IMR-90 (cell line): ENCODE data around the gene TMEM127. TPM values are rescaled to one million over a fixed set of nuclear protein-coding genes. Genes with fewer than 3 reads are reported as not detected.

Experiments used
- ATAC-seq: fragments of 200-7000 bp; cut with Tn5 transposase; 2 replicates; pipeline ENCODE4 v1.9.1; 2020; ENCODE audit warnings: low read depth, mild to moderate bottlenecking, moderate library complexity
- BruUV-seq: library from RNA; stranded (reverse); fragments of 400-500 nt; replicated peaks from 2 replicates; lab custom pipeline; 2021; lab: Mats Ljungman, UMichigan
- CTCF ChIA-PET: fragments of 300-600 bp; formaldehyde crosslinking; extraction: SDS; loops from one replicate; lab custom pipeline; 2021; ENCODE audit warnings: antibody characterized with exemption; lab: Yijun Ruan, JAX
- POLR2A ChIA-PET: fragments of 300-600 bp; sonication (Branson Sonifier 250); formaldehyde crosslinking; loops from one replicate; lab custom pipeline; 2022; ENCODE audit warnings: antibody characterized with exemption; ENCODE audit not compliant: unreplicated experiment; lab: Charles Lee
- DNase-seq: peaks from one replicate; pipeline ENCODE4 v3.0.0; 2013
- H2AFZ ChIP-seq: replicated peaks from 2 replicates; pipeline ENCODE3; 2013; ENCODE audit warnings: low read length, mild to moderate bottlenecking; ENCODE audit not compliant: poor library complexity
- H2AK5ac ChIP-seq: 2 replicates; pipeline ENCODE4 v1.6.1; 2013; ENCODE audit warnings: low read depth, low read length, inconsistent platforms
- H2AK9ac ChIP-seq: replicated peaks from 2 replicates; pipeline ENCODE3; 2013; ENCODE audit warnings: mild to moderate bottlenecking, low read depth, low read length, moderate library complexity; ENCODE audit not compliant: poor library complexity
- H2BK120ac ChIP-seq: 2 replicates; pipeline ENCODE4 v1.6.1; 2013; ENCODE audit warnings: low read depth, low read length, inconsistent platforms
- H2BK15ac ChIP-seq: 3 replicates; pipeline ENCODE4 v1.6.1; 2013; ENCODE audit warnings: low read depth, low read length, inconsistent platforms
- H2BK20ac ChIP-seq: 2 replicates; pipeline ENCODE4 v1.6.1; 2013; ENCODE audit warnings: low read depth, mild to moderate bottlenecking, inconsistent platforms, low read length, moderate library complexity
- H2BK5ac ChIP-seq: 2 replicates; pipeline ENCODE4 v1.6.1; 2013; ENCODE audit warnings: mild to moderate bottlenecking, low read depth, low read length, inconsistent platforms; ENCODE audit not compliant: poor library complexity, severe bottlenecking
- H3K14ac ChIP-seq: replicated peaks from 2 replicates; pipeline ENCODE4 v1.6.1; 2013; ENCODE audit warnings: low read depth, low read length, inconsistent platforms
- H3K18ac ChIP-seq: 2 replicates; pipeline ENCODE4 v1.6.1; 2013; ENCODE audit warnings: low read depth, low read length, control low read depth
- H3K23ac ChIP-seq: 2 replicates; pipeline ENCODE4 v1.6.1; 2013; ENCODE audit warnings: low read depth, low read length, inconsistent platforms
- H3K27ac ChIP-seq: 2 replicates; pipeline ENCODE4 v1.5.1; 2013; ENCODE audit warnings: mild to moderate bottlenecking, control low read depth, low read length; ENCODE audit not compliant: insufficient read depth
- H3K27me3 ChIP-seq: 2 replicates; pipeline ENCODE4 v1.6.1; 2013; ENCODE audit warnings: low read length; ENCODE audit not compliant: control insufficient read depth, insufficient read depth
- H3K36me3 ChIP-seq: 2 replicates; pipeline ENCODE4 v1.6.1; 2013; ENCODE audit warnings: low read length, mixed read lengths; ENCODE audit not compliant: control insufficient read depth, insufficient read depth
- H3K4ac ChIP-seq: 2 replicates; pipeline ENCODE4 v1.6.1; 2013; ENCODE audit warnings: low read depth, low read length, inconsistent platforms
- H3K4me1 ChIP-seq: 2 replicates; pipeline ENCODE4 v1.6.1; 2013; ENCODE audit warnings: low read length, mixed read lengths; ENCODE audit not compliant: control insufficient read depth, insufficient read depth
- H3K4me2 ChIP-seq: 2 replicates; pipeline ENCODE4 v1.6.1; 2013; ENCODE audit warnings: low read depth, mild to moderate bottlenecking, control low read depth, low read length, moderate library complexity
- H3K4me3 ChIP-seq: 2 replicates; pipeline ENCODE4 v1.5.1; 2013; ENCODE audit warnings: low read depth, mild to moderate bottlenecking, control low read depth, low read length, moderate library complexity; ENCODE audit not compliant: insufficient read depth
- H3K56ac ChIP-seq: 2 replicates; pipeline ENCODE4 v1.6.1; 2013; ENCODE audit warnings: low read length, inconsistent platforms; ENCODE audit not compliant: insufficient read depth; ENCODE audit errors: extremely low read depth
- H3K79me1 ChIP-seq, 2 experiments: 2 replicates each; pipeline ENCODE4 v1.6.1; 2013; ENCODE audit warnings: low read length in 2 of 2, inconsistent platforms in 1 of 2, low read depth in 1 of 2
- H3K9ac ChIP-seq: 2 replicates; pipeline ENCODE4 v1.6.1; 2013; ENCODE audit warnings: low read depth, low read length, control low read depth
- H3K9me1 ChIP-seq: 2 replicates; pipeline ENCODE4 v1.6.1; 2013; ENCODE audit warnings: low read length, inconsistent platforms; ENCODE audit not compliant: insufficient read depth
- H3K9me3 ChIP-seq: 2 replicates; pipeline ENCODE4 v1.6.1; 2013; ENCODE audit warnings: low read length; ENCODE audit not compliant: control insufficient read depth, insufficient read depth
- H4K20me1 ChIP-seq: 2 replicates; pipeline ENCODE4 v1.6.1; 2013; ENCODE audit warnings: low read length, inconsistent platforms; ENCODE audit not compliant: insufficient read depth
- H4K5ac ChIP-seq: 2 replicates; pipeline ENCODE4 v1.6.1; 2013; ENCODE audit warnings: mild to moderate bottlenecking, low read depth, low read length, control low read depth
- H4K8ac ChIP-seq, 2 experiments: 2 replicates each; pipeline ENCODE4 v1.6.1; 2013; ENCODE audit warnings: low read depth in 2 of 2, low read length in 2 of 2, control low read depth in 1 of 2, inconsistent platforms in 1 of 2
- H4K91ac ChIP-seq: 2 replicates; pipeline ENCODE4 v1.6.1; 2013; ENCODE audit warnings: low read depth, low read length, inconsistent platforms; ENCODE audit not compliant: insufficient read depth
- BHLHE40 ChIP-seq: fragments of 150-350 bp; IDR thresholded peaks from 2 replicates; pipeline ENCODE4 v1.6.1; 2016; ENCODE audit warnings: mild to moderate bottlenecking, low read depth, low read length
- CHD1 ChIP-seq: IDR thresholded peaks from 2 replicates; pipeline ENCODE4 v1.6.1; 2012; ENCODE audit warnings: low read depth, low read length, improper control_type of control experiment
- ELK1 ChIP-seq: fragments of 150-350 bp; IDR thresholded peaks from 2 replicates; pipeline ENCODE4 v1.6.1; 2016; ENCODE audit warnings: low read depth, mild to moderate bottlenecking, low read length, moderate library complexity, borderline replicate concordance
- FOS ChIP-seq: fragments of 150-350 bp; IDR thresholded peaks from 2 replicates; pipeline ENCODE4 v1.6.1; 2016; ENCODE audit warnings: low read depth, low read length
- NFE2L2 ChIP-seq: fragments of 150-350 bp; IDR thresholded peaks from 2 replicates; pipeline ENCODE4 v1.6.1; 2016; ENCODE audit warnings: low read depth, mild to moderate bottlenecking, low read length
- SMC3 ChIP-seq: fragments of 150-350 bp; IDR thresholded peaks from 2 replicates; pipeline ENCODE4 v1.6.1; 2016; ENCODE audit warnings: low read depth, mild to moderate bottlenecking, antibody characterized with exemption, low read length, moderate library complexity
- USF2 ChIP-seq: fragments of 150-350 bp; IDR thresholded peaks from 2 replicates; pipeline ENCODE4 v1.6.1; 2017; ENCODE audit warnings: mild to moderate bottlenecking, antibody characterized with exemption, low read length, low read depth
- WGBS, 2 experiments: methylation state at CpG; one replicate each; pipeline versions ENCODE4 v1.1.5 to v1.1.7; 2013; ENCODE audit warnings: missing lambda C conversion rate in 2 of 2; ENCODE audit not compliant: insufficient read length in 1 of 2; ENCODE audit errors: extremely low coverage in 2 of 2; 5-methylcytosine and 5-hydroxymethylcytosine counted together
- dilution Hi-C: fragments of 300-500 bp; cut with HindIII; formaldehyde crosslinking; loops from one replicate; pipeline ENCODE4 v1.14.3; 2018; ENCODE audit warnings: low sequenced_read_pairs; ENCODE audit not compliant: unreplicated experiment
- in situ Hi-C: fragments of 300-500 bp; cut with MboI; formaldehyde crosslinking; loops from 3 replicates; pipeline ENCODE4 v1.14.3; 2019; ENCODE audit warnings: low sequenced_read_pairs, inconsistent platforms, mixed read lengths
- intact Hi-C: fragments of 100-400 bp; cut with micrococcal nuclease; formaldehyde crosslinking; loops from 2 replicates; pipeline ENCODE4 v1.10.0; 2022
- polyA plus RNA-seq, 3 experiments: library from polyadenylated mRNA; depleted of rRNA; stranded (reverse); fragments of >200 nt; gene quantifications; 2 replicates each; pipeline ENCODE4 v1.2.3, GENCODE V29; 2012; ENCODE audit warnings: low replicate concordance in 1 of 3
- total RNA-seq: library from RNA; depleted of rRNA; stranded (reverse); fragments of >200 nt; gene quantifications from 2 replicates; pipeline ENCODE4 v1.2.3, GENCODE V29; 2012

Gene TMEM127
- total and polyA plus RNA-seq, 2 of the 4 experiments (the other 2 are of a cell fraction) = 35.7 to 47.6 TPM

- no TSS peak for BruUV-seq
- in situ Hi-C loops = no loop called here
- H2BK5ac ChIP-seq = no peak overlapping the region
- TF ChIP-seq BHLHE40 = no peak
- TF ChIP-seq ELK1 = no peak
- no peak for TF ChIP-seq NFE2L2
- TF ChIP-seq SMC3 = no peak
- TF ChIP-seq USF2 = no peak
- no peak for TF ChIP-seq CHD1
- no peak for TF ChIP-seq FOS
- dilution Hi-C loops = no loop called here
- no peaks in the 10 kb centered on the region for H3K27me3 ChIP-seq
- H3K14ac ChIP-seq = no peak overlapping the region
- no peak overlapping the region for H3K4me2 ChIP-seq
- no peak for DNase-seq
- no peak overlapping the region for H2AFZ ChIP-seq
- H3K4me1 ChIP-seq = no peaks in the 10 kb centered on the region
- no peak overlapping the region for H4K91ac ChIP-seq
- no peak overlapping the region for H2AK9ac ChIP-seq
- H4K8ac ChIP-seq = no peak overlapping the region
- no peak overlapping the region for H3K56ac ChIP-seq
- H3K9me1 ChIP-seq = peaks cover 3% of the 10 kb centered on the region; the same call in 1 of the 2 replicates
- H3K23ac ChIP-seq = no peak overlapping the region
- 95% methylated on average over 3 of the region's 5 CpGs; no CpG with 5 or more reads in 1 of the 2 experiments for WGBS, 2 experiments
- no peak overlapping the region for H3K27ac ChIP-seq
- H3K18ac ChIP-seq = no peak overlapping the region
- no peaks in the 10 kb centered on the region for H3K9me3 ChIP-seq
- no peak overlapping the region for H4K5ac ChIP-seq
- peaks cover 12% of the 10 kb centered on the region; the same call in 1 of the 2 replicates for H4K20me1 ChIP-seq
- no peak overlapping the region for H2BK15ac ChIP-seq
- peaks cover 67% of the 10 kb centered on the region for H3K36me3 ChIP-seq
- CTCF ChIA-PET = no interaction called here
- no peak overlapping the region for H2BK120ac ChIP-seq
- no peak overlapping the region for H2BK20ac ChIP-seq
- intact Hi-C loops = no loop called here
- H3K9ac ChIP-seq = no peak overlapping the region
- no peak for ATAC-seq
- POLR2A ChIA-PET = no interaction called here
- no peak overlapping the region for H3K4ac ChIP-seq
- peaks cover 11 to 13% of the 10 kb centered on the region in 2 experiments; a peak in 3 of 4 replicates for H3K79me1 ChIP-seq
- H3K4me3 ChIP-seq = no peak overlapping the region
- no peak overlapping the region for H2AK5ac ChIP-seq
Measured at GRCh38 chr2:96296925-96297324, 31.1 kb upstream of the TMEM127 start.
